Ovary (tissue), 9 donors: ENCODE results near the gene SIGMAR1. TPM values are rescaled to one million over a fixed set of nuclear protein-coding genes. Genes with fewer than 3 reads are reported as not detected.

Experiments
- DNase-seq, 5 donors: peaks; one replicate each; pipeline ENCODE4 v3.0.0-alpha.2; 2019 to 2020
- H3K27ac ChIP-seq, 2 donors: fragments of 200-600 bp; one replicate each; pipeline versions ENCODE4 v1.5.1 to v1.8.0; 2019 to 2022
- H3K27me3 ChIP-seq: fragments of 200-600 bp; one replicate; pipeline ENCODE4 v1.8.0; 2022
- H3K36me3 ChIP-seq: fragments of 200-600 bp; sonication (generic); one replicate; pipeline ENCODE4 v1.5.1; 2019
- H3K4me1 ChIP-seq: one replicate; pipeline ENCODE4 v1.8.1; 2013; ENCODE audit warnings: mild to moderate bottlenecking, moderate library complexity; ENCODE audit not compliant: insufficient read depth
- H3K4me3 ChIP-seq: fragments of 200-600 bp; sonication (generic); one replicate; pipeline ENCODE4 v1.5.1; 2017
- H3K9me3 ChIP-seq, 2 donors: fragments of 200-600 bp in 1 of 2; sonication (generic) in 1 of 2; one replicate each; pipeline versions ENCODE4 v1.5.1 to v1.8.1; 2013 to 2019; ENCODE audit warnings: mild to moderate bottlenecking in 1 of 2, moderate library complexity in 1 of 2
- EP300 ChIP-seq: sonication (generic); formaldehyde crosslinking; IDR thresholded peaks from one replicate; pipeline ENCODE4 v1.6.1; 2017; ENCODE audit warnings: antibody characterized with exemption
- POLR2A ChIP-seq: fragments of 450-650 bp; IDR thresholded peaks from one replicate; pipeline ENCODE4 v1.6.1; 2017; ENCODE audit warnings: antibody characterized with exemption, mild to moderate bottlenecking, moderate library complexity
- WGBS, 3 donors: extraction: QIAGEN DNeasy Blood & Tissue Kit in 1 of 3; methylation state at CpG; one replicate each; pipeline versions ENCODE4 v1.1.5 to v1.1.7; 2013 to 2017; 5-methylcytosine and 5-hydroxymethylcytosine counted together
- intact Hi-C, 4 donors: fragments of 100-400 bp; cut with DNase I; formaldehyde crosslinking; loops; one replicate each; pipeline versions ENCODE4 v1.11.0 to v1.15.1; 2022 to 2023
- polyA plus RNA-seq, 2 donors: library from polyadenylated mRNA; stranded (reverse); fragments of 200-250 nt in 1 of 2; fragments of 350-450 nt in 1 of 2; fragmentation: Illumina TruSeq in 1 of 2; extraction: RNeasy Lipid Tissue Mini Kit (QIAGEN cat#74804) in 1 of 2; gene quantifications; one replicate each; pipeline ENCODE4 v1.2.3, GENCODE V29; 2013 to 2014
- total RNA-seq, 7 donors: library from RNA; depleted of rRNA in 2 of 7; stranded (reverse); fragments of >200 nt in 2 of 7; fragmentation: NEBNext Ultra II Directional in 3 of 7; extraction: Animal tissue kit (Norgen Biotek cat#: 25700) in 3 of 7; gene quantifications; one replicate each; pipeline versions ENCODE4 v1.1.0 to v1.2.4, GENCODE V29; 2016 to 2023
- TF ChIP-seq, protein P1 (sequence below), 3 donors: fragments of 450-650 bp in 2 of 3; fragments of 200-600 bp in 1 of 3; IDR thresholded peaks; one replicate each; pipeline versions ENCODE4 v1.5.1 to v1.8.0; 2016 to 2022; ENCODE audit warnings: antibody characterized with exemption in 3 of 3, mild to moderate bottlenecking in 1 of 3
- donor health status: DM: no; HTN: no; CAD: no; lungs with moderate emphysema.
- donor health status: DM: no; HTN: no; CAD: no.
- donor health status: Bipolar disorder and iron deficiency.
- donor health status: DM: yes; HTN: yes; CAD: no.
- donor health status: DM: no; HTN: no; CAD: no.
- donor health status: DM: yes; HTN: yes; CAD: no.

SIGMAR1 gene
- total and polyA plus RNA-seq, 9 donors, result 47.2 to 92.4 (median 54.3) TPM

DNA sequence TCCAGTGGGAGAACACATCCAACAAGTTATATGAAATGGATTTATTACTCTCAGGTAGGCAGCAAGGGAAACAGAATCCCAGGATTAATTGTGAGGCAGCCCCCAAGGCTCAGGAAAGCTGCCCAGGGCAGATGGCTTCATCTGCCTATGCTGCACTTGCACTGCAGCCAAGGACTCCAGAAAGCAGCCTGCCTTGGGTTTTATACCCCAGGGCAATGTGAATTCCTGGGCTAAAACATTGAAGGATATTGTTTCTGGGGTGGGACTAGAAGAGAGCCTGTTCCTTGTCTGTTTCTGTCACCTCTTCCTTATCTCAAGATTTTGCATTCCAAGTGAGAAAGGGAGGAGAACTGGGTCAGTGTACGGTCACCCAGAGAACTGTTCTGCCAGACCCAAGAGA lies 33.7 kb upstream of the SIGMAR1 start:
- Histone ChIP-seq H3K4me1 (peaks cover 1% of the 10 kb centered on the region), H3K36me3 (no peaks in the 10 kb centered on the region), H3K9me3 (no peaks in the 10 kb centered on the region), H3K4me3 (no peak overlapping the region), H3K27ac (no peak overlapping the region), H3K27me3 (no peaks in the 10 kb centered on the region)
- TF ChIP-seq POLR2A (no peak), EP300 (no peak)
- TF ChIP-seq, protein P1, sequence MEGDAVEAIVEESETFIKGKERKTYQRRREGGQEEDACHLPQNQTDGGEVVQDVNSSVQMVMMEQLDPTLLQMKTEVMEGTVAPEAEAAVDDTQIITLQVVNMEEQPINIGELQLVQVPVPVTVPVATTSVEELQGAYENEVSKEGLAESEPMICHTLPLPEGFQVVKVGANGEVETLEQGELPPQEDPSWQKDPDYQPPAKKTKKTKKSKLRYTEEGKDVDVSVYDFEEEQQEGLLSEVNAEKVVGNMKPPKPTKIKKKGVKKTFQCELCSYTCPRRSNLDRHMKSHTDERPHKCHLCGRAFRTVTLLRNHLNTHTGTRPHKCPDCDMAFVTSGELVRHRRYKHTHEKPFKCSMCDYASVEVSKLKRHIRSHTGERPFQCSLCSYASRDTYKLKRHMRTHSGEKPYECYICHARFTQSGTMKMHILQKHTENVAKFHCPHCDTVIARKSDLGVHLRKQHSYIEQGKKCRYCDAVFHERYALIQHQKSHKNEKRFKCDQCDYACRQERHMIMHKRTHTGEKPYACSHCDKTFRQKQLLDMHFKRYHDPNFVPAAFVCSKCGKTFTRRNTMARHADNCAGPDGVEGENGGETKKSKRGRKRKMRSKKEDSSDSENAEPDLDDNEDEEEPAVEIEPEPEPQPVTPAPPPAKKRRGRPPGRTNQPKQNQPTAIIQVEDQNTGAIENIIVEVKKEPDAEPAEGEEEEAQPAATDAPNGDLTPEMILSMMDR (IDR thresholded peaks at IDR 0.05), result no peak
- 58 to 76% (median 67%) methylated on average over 1 of the region's 1 CpG for WGBS, 3 donors
- intact Hi-C loops, result no loop called here
- no peak for DNase-seq

DNA sequence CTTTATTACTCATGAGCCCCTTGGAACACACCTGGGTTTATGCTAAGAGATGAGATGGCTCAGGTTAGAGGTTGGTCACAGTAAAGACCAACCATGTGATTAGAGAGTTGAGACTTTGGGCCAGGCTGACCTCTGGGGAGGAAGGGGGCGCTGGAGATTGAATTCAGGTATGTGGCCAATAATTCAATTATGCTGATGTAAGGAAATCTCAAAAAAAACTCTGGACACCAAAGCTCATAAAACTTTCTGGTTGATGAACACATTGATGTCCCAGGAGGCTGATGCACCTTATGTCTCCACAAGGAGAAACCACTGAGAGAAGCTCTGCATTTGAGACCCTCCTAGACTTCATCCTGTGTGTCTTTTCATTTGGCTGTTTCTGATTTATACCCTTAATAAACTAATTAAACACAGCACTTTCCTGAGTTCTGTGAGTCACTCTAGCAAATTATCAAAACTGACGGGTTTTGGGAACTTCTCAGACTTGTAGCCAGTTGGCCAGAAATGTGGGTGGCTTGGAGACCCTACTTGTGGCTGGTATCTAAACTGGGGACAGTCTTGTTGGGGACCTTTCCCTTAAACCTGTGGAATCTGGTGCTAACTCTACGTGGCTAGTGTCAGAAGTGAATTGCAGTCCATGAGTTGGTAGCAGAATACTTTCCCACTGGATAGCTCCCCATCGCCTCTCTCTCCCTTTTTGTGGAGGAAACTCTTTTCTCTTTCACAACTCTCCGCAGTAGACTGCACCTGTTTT lies 32.4 kb upstream of the SIGMAR1 start:
- WGBS, 3 donors, result 88 to 92% (median 90%) methylated on average over 5 of the region's 5 CpGs
- intact Hi-C loops, result loop anchor here in 2 of 4 donors (2.0 to 10.0 kb wide), 2 partner anchors 31 to 1505 kb away; partner anchors contain the start of gene B4GALT1 (in 1 of the 2)

GRCh38 chr9:34665381-34666250 lies 28.0 kb upstream of the SIGMAR1 start:
- Histone ChIP-seq H3K27me3 (no peaks in the 10 kb centered on the region), H3K27ac (peak overlapping the region; percentile 94 to 98), H3K9me3 (no peaks in the 10 kb centered on the region), H3K4me1 (peaks cover 4% of the 10 kb centered on the region), H3K36me3 (no peaks in the 10 kb centered on the region), H3K4me3 (peak overlapping the region; percentile 81)
- DNase-seq, result peak; percentile 96 to 98 (median 98)
- intact Hi-C loops, result loop anchor here in 1 of 4 donors (10.0 kb wide), 1 partner anchor 1501 kb away; the partner anchor contains the start of gene B4GALT1
- 1% methylated on average over 40 to 55 of the region's 55 CpGs for WGBS, 3 donors
- TF ChIP-seq EP300 (peak; percentile 40), POLR2A (peak; percentile 95)
- TF ChIP-seq, protein P1 (IDR thresholded peaks at IDR 0.05), result peak in 1 of 3 donors; percentile 45

More for the DNA sequence above, 32.4 kb upstream of the SIGMAR1 start:
- Histone ChIP-seq H3K9me3 (no peaks in the 10 kb centered on the region), H3K27me3 (no peaks in the 10 kb centered on the region), H3K4me3 (no peak overlapping the region), H3K27ac (no peak overlapping the region), H3K36me3 (no peaks in the 10 kb centered on the region), H3K4me1 (peaks cover 1% of the 10 kb centered on the region)
- no peak for DNase-seq
- no peak for TF ChIP-seq EP300
- TF ChIP-seq, protein P1 (IDR thresholded peaks at IDR 0.05), result no peak
- TF ChIP-seq POLR2A, result no peak

- 0 to 2% (median 1%) methylated on average over 7 to 26 of the region's 26 CpGs for WGBS, 3 donors
- H3K4me3 ChIP-seq, result peak overlapping the region; percentile 81
- no peaks in the 10 kb centered on the region for H3K27me3 ChIP-seq
- DNase-seq, result no peak
- TF ChIP-seq, protein P1 (IDR thresholded peaks at IDR 0.05), result no peak
- TF ChIP-seq EP300 (no peak), POLR2A (no peak)
- H3K4me1 ChIP-seq, result peaks cover 4% of the 10 kb centered on the region
- H3K36me3 ChIP-seq, result no peaks in the 10 kb centered on the region
- intact Hi-C loops, result loop anchor here in 1 of 4 donors (10.0 kb wide), 1 partner anchor 1500 kb away; the partner anchor contains the start of gene B4GALT1
- H3K27ac ChIP-seq, result peak overlapping the region; percentile 59 to 94
- H3K9me3 ChIP-seq, result no peaks in the 10 kb centered on the region
Measured at GRCh38 chr9:34665067-34665380, 27.4 kb upstream of the SIGMAR1 start.
